HG03196 (cell line): ENCODE data around the gene GSTM5.
"Not testable (repeated sequence)": the region's sequence is repeated elsewhere in the genome, so short reads cannot be mapped to it uniquely, and the experiment has no call there.

ENCODE experiments used
- ATAC-seq: cut with Tn5 transposase; IDR thresholded peaks from one replicate; pipeline ENCODE4 v1.9.1; 2021; ENCODE audit not compliant: unreplicated experiment

GSTM5 gene

GRCh38 chr1:109695138-109695537 is 16.9 kb upstream of the GSTM5 start:
- ATAC-seq = not testable (repeated sequence)

- no peak for ATAC-seq
These were observed 15.0 kb upstream of the GSTM5 start for GRCh38 chr1:109697066-109697465.

GRCh38 chr1:109697861-109698260 is 14.2 kb upstream of the GSTM5 start:
- not testable (repeated sequence) for ATAC-seq

GRCh38 chr1:109702940-109703339 is 9.1 kb upstream of the GSTM5 start:
- not testable (repeated sequence) for ATAC-seq

- no peak for ATAC-seq
These were observed 7.9 kb upstream of the GSTM5 start for GRCh38 chr1:109704173-109704572.

- ATAC-seq = no peak
These were observed 6.6 kb upstream of the GSTM5 start for GRCh38 chr1:109705411-109705810.

- not testable (repeated sequence) for ATAC-seq
These were observed 3.1 kb upstream of the GSTM5 start for GRCh38 chr1:109708949-109709348.

- not testable (repeated sequence) for ATAC-seq
These were observed 2.2 kb upstream of the GSTM5 start for GRCh38 chr1:109709822-109710221.

- ATAC-seq = no peak
These were observed 342 bp downstream of the GSTM5 start for GRCh38 chr1:109712321-109712864.

GRCh38 chr1:109713636-109714035 is 1.6 kb downstream of the GSTM5 start:
- ATAC-seq = no peak

GRCh38 chr1:109714661-109715372 is 2.8 kb downstream of the GSTM5 start:
- no peak for ATAC-seq

- no peak for ATAC-seq
These were observed 4.1 kb downstream of the GSTM5 start for GRCh38 chr1:109716121-109716520.

- no peak for ATAC-seq
These were observed 4.6 kb downstream of the GSTM5 start for GRCh38 chr1:109716570-109717090.

- ATAC-seq = no peak
These were observed 5.7 kb downstream of the GSTM5 start for GRCh38 chr1:109717729-109718128.

GRCh38 chr1:109718495-109718894 is 6.4 kb downstream of the GSTM5 start:
- ATAC-seq = no peak

GRCh38 chr1:109719337-109719837 is 7.3 kb downstream of the GSTM5 start:
- no peak for ATAC-seq

GRCh38 chr1:109721042-109721441 is 9.0 kb downstream of the GSTM5 start:
- no peak for ATAC-seq

- ATAC-seq = no peak
These were observed 9.9 kb downstream of the GSTM5 start for GRCh38 chr1:109721971-109722370.

GRCh38 chr1:109722908-109723691 is 11.0 kb downstream of the GSTM5 start:
- ATAC-seq = no peak

- no peak for ATAC-seq
These were observed 12.9 kb downstream of the GSTM5 start for GRCh38 chr1:109724933-109725332.

GRCh38 chr1:109725510-109725909 is 13.5 kb downstream of the GSTM5 start:
- no peak for ATAC-seq

- ATAC-seq = no peak
These were observed 14.0 kb downstream of the GSTM5 start for GRCh38 chr1:109726007-109726406.
